ENCODE measurements around the gene SDF2. TPM values are rescaled to one million over a fixed set of nuclear protein-coding genes. Genes with fewer than 3 reads are reported as not detected.

Gene SDF2
- total and polyA plus RNA-seq, 2 experiments from 2014 or later: 52.3 to 88.4 TPM

DNA sequence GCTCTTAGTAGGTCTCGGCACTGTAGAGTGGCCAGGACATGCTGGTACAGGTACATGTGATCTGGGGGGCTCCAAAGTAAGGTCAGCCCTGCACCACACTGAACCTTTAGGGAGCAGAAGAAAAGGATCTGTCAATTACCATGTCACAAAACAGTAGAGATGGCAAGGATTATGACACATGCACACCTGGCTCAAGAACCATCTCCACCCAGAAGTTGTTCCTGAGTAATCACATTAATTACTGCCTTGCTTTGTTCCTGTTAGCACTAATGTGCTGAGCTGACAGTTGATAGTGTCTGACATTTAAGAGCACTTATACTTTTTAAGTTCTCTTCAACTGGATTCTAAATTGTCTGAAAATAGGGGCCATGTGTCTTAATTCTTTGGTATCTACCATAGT, 26.2 kb downstream of the SDF2 start:
- no peak overlapping the region for H3K4me2 ChIP-seq (ENCODE audit: unreplicated experiment)
- H4K20me1 ChIP-seq (ENCODE audit: insufficient read depth): no peaks in the 10 kb centered on the region
- DNase-seq: no peak
- in situ Hi-C loops (cut with MboI): no loop called here
- no peak overlapping the region for H3K9ac ChIP-seq
- no peak overlapping the region for H3K27ac ChIP-seq
- peaks cover 65% of the 10 kb centered on the region for H3K36me3 ChIP-seq (ENCODE audit: low read depth)
- TF ChIP-seq EZH2phosphoT487 (IDR thresholded peaks at IDR 0.05; ENCODE audit: insufficient read depth, low read depth) (no peak), EZH2 (IDR thresholded peaks at IDR 0.05; ENCODE audit: insufficient read depth, poor library complexity, severe bottlenecking) (no peak)
- no peak overlapping the region for H3K4me3 ChIP-seq
- H3F3A ChIP-seq (ENCODE audit: insufficient read depth): no peaks in the 10 kb centered on the region
- H3K4me1 ChIP-seq (ENCODE audit: insufficient read depth): no peaks in the 10 kb centered on the region
- no peaks in the 10 kb centered on the region for H3K9me2 ChIP-seq (ENCODE audit: insufficient read depth)
- H2AFZ ChIP-seq: no peak overlapping the region
- 94 to 95% methylated on average over 1 of the region's 1 CpG for WGBS, 2 experiments (ENCODE audit: low coverage in 1 of 2, low lambda C conversion rate in 2 of 2, missing lambda C conversion rate in 2 of 2)
- peaks cover 66% of the 10 kb centered on the region for H3K79me2 ChIP-seq (ENCODE audit: insufficient read depth)
- no peaks in the 10 kb centered on the region for H3K9me3 ChIP-seq (ENCODE audit: low read depth)
- no peaks in the 10 kb centered on the region for H3K27me3 ChIP-seq (replicated peaks; ENCODE audit: insufficient read depth)

DNA sequence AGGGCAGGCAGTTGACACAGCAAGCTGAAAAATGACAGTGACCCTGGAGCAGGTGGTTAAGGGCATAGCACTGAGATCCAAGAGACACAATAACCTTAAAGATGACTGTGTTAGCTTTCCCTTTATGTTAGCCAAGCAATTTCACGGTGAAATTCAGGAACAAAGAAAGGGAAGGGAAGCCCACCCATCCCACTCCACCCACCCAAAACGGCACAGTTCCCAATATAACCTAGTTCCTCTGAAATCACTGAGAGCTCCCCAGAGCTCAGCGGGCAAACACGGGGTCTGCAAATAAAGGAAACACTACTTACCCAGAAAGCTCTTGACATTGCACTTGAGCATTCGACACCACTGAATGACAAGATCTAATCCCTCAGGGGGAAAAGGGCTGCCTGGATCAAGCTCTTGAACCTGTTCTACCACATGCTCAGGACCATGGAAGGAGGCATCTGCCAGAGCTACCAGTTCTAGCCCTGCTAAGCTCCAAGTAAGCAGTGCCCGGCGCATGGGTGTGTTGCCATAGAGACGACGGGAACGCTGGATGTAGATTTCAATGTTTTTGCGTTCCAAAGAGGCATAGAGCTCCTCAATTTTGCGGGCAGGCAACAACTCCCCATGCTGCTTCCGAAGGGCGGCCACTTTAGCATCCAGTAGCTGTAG, 27.4 kb downstream of the SDF2 start:
- no peaks in the 10 kb centered on the region for H4K20me1 ChIP-seq (ENCODE audit: insufficient read depth)
- peaks cover 62% of the 10 kb centered on the region for H3K79me2 ChIP-seq (ENCODE audit: insufficient read depth)
- H3K27me3 ChIP-seq (replicated peaks; ENCODE audit: insufficient read depth): no peaks in the 10 kb centered on the region
- no peak overlapping the region for H3K9ac ChIP-seq
- 93 to 94% methylated on average over 14 of the region's 14 CpGs for WGBS, 2 experiments (ENCODE audit: low coverage in 1 of 2, low lambda C conversion rate in 2 of 2, missing lambda C conversion rate in 2 of 2)
- no peak overlapping the region for H3K4me3 ChIP-seq
- H3F3A ChIP-seq (ENCODE audit: insufficient read depth): no peaks in the 10 kb centered on the region
- DNase-seq: no peak
- TF ChIP-seq EZH2 (IDR thresholded peaks at IDR 0.05; ENCODE audit: insufficient read depth, poor library complexity, severe bottlenecking) (no peak), EZH2phosphoT487 (IDR thresholded peaks at IDR 0.05; ENCODE audit: insufficient read depth, low read depth) (no peak)
- in situ Hi-C loops (cut with MboI): no loop called here
- H2AFZ ChIP-seq: no peak overlapping the region
- H3K36me3 ChIP-seq (ENCODE audit: low read depth): peaks cover 60% of the 10 kb centered on the region
- no peaks in the 10 kb centered on the region for H3K4me1 ChIP-seq (ENCODE audit: insufficient read depth)
- H3K4me2 ChIP-seq (ENCODE audit: unreplicated experiment): no peak overlapping the region
- H3K9me3 ChIP-seq (ENCODE audit: low read depth): no peaks in the 10 kb centered on the region
- no peak overlapping the region for H3K27ac ChIP-seq
- H3K9me2 ChIP-seq (ENCODE audit: insufficient read depth): no peaks in the 10 kb centered on the region

DNA sequence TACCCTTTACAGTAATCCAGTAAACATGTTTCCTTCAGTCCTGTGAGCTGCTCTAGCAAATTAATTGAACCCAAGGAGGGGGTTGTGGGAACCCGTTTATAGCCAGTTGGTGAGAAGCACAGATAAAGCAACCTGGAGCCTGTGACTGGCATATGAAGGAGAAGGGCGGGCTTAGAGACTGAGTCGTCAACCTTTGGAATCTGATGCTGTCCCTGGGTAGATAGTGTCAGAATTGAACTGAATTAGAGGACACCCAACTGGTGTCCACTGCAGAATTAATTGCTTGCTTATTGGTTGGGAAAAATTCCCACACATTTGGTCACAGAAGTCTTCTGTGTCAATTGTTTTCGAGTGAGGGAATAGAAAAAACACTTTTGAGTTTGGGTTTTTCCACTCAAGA, 34.9 kb downstream of the SDF2 start:
- Histone ChIP-seq H3K4me3 (no peak overlapping the region), H3K27me3 (replicated peaks; ENCODE audit: insufficient read depth) (no peaks in the 10 kb centered on the region), H3K4me1 (ENCODE audit: insufficient read depth) (no peaks in the 10 kb centered on the region), H4K20me1 (ENCODE audit: insufficient read depth) (no peaks in the 10 kb centered on the region), H2AFZ (no peak overlapping the region), H3F3A (ENCODE audit: insufficient read depth) (no peaks in the 10 kb centered on the region), H3K27ac (no peak overlapping the region), H3K9me2 (ENCODE audit: insufficient read depth) (no peaks in the 10 kb centered on the region), H3K36me3 (ENCODE audit: low read depth) (peaks cover 54% of the 10 kb centered on the region), H3K9ac (no peak overlapping the region), H3K79me2 (ENCODE audit: insufficient read depth) (no peaks in the 10 kb centered on the region), H3K4me2 (ENCODE audit: unreplicated experiment) (no peak overlapping the region), H3K9me3 (ENCODE audit: low read depth) (no peaks in the 10 kb centered on the region)
- 78 to 86% methylated on average over 4 of the region's 4 CpGs for WGBS, 2 experiments (ENCODE audit: low coverage in 1 of 2, low lambda C conversion rate in 2 of 2, missing lambda C conversion rate in 2 of 2)
- TF ChIP-seq EZH2 (IDR thresholded peaks at IDR 0.05; ENCODE audit: insufficient read depth, poor library complexity, severe bottlenecking) (no peak), EZH2phosphoT487 (IDR thresholded peaks at IDR 0.05; ENCODE audit: insufficient read depth, low read depth) (no peak)
- in situ Hi-C loops (cut with MboI): no loop called here
- no peak for DNase-seq

DNA sequence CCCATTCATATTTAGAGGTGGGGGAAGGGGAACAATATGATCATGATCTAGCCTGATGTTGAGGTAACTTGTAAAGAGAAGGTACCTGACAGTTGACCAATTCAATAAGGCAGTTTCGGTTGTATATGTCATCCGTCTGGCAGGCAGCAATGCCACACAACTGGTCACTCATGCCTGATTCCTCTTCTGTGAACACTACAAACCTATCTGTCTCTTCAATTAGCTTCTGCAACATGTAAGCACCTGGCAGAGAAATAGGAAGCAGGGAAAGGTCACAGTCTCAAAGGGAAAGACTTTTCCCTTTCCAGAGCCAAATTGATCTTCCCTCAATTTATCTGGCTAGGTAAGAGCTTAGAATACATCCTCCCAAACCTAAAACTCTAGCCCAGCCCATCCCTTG, 37.6 kb downstream of the SDF2 start:
- Histone ChIP-seq H4K20me1 (ENCODE audit: insufficient read depth) (no peaks in the 10 kb centered on the region), H3K4me2 (ENCODE audit: unreplicated experiment) (no peak overlapping the region), H3K27me3 (replicated peaks; ENCODE audit: insufficient read depth) (no peaks in the 10 kb centered on the region), H2AFZ (no peak overlapping the region), H3K9ac (no peak overlapping the region), H3K4me1 (ENCODE audit: insufficient read depth) (no peaks in the 10 kb centered on the region), H3K79me2 (ENCODE audit: insufficient read depth) (no peaks in the 10 kb centered on the region), H3K4me3 (no peak overlapping the region), H3K36me3 (ENCODE audit: low read depth) (peaks cover 61% of the 10 kb centered on the region), H3K9me3 (ENCODE audit: low read depth) (no peaks in the 10 kb centered on the region), H3K9me2 (ENCODE audit: insufficient read depth) (no peaks in the 10 kb centered on the region), H3F3A (ENCODE audit: insufficient read depth) (no peaks in the 10 kb centered on the region), H3K27ac (no peak overlapping the region)
- no peak for TF ChIP-seq EZH2phosphoT487 (IDR thresholded peaks at IDR 0.05; ENCODE audit: insufficient read depth, low read depth)
- TF ChIP-seq EZH2 (IDR thresholded peaks at IDR 0.05; ENCODE audit: insufficient read depth, poor library complexity, severe bottlenecking): no peak
- in situ Hi-C loops (cut with MboI): no loop called here
- DNase-seq: no peak
- WGBS, 2 experiments (ENCODE audit: low coverage in 1 of 2, low lambda C conversion rate in 2 of 2, missing lambda C conversion rate in 2 of 2): 89 to 95% methylated on average over 2 of the region's 2 CpGs

Data from GM23248 (cell line).